B cell (primary cell): ENCODE measurements around the gene FAM114A1. TPM values are rescaled to one million over a fixed set of nuclear protein-coding genes. Genes with fewer than 3 reads are reported as not detected.
"Not testable (repeated sequence)": the region's sequence is repeated elsewhere in the genome, so short reads cannot be mapped to it uniquely, and the experiment has no call there.

Source experiments
- ATAC-seq: fragments of 200-7000 bp; cut with Tn5 transposase; one replicate; pipeline ENCODE4 v1.10.0; 2021; ENCODE audit warnings: low read depth, mild to moderate bottlenecking, moderate number of reproducible peaks, moderate library complexity
- CTCF ChIA-PET: fragments of 350-600 bp; sonication (Branson Sonifier 250); formaldehyde crosslinking; loops from one replicate; lab custom pipeline; 2021; ENCODE audit warnings: antibody characterized with exemption, inconsistent platforms; lab: Charles Lee
- POLR2A ChIA-PET: fragments of 350-600 bp; sonication (Branson Sonifier 250); formaldehyde crosslinking; loops from one replicate; lab custom pipeline; 2021; ENCODE audit warnings: antibody characterized with exemption; lab: Charles Lee
- DNase-seq: peaks from one replicate; pipeline ENCODE4 v3.0.0; 2013
- H2AFZ ChIP-seq: 2 replicates; pipeline ENCODE4 v1.6.1; 2012; ENCODE audit warnings: mild to moderate bottlenecking, low read depth, low read length; ENCODE audit not compliant: insufficient read depth, poor library complexity, severe bottlenecking
- H3K27ac ChIP-seq, 2 donors: 1 replicate in 1 of 2; 2 replicates in 1 of 2; pipeline ENCODE4 v1.5.1; 2012 to 2013; ENCODE audit warnings: low read length in 2 of 2, mild to moderate bottlenecking in 2 of 2, moderate library complexity in 1 of 2
- H3K27me3 ChIP-seq, 4 experiments: fragments of 200-600 bp in 1 of 4; sonication (generic) in 1 of 4; replicated peaks in 1 of 4; 1 replicate in 2 of 4; 2 replicates in 2 of 4; pipeline versions ENCODE4 v1.6.1 to v1.7.0; 2013 to 2016; ENCODE audit warnings: low read length in 3 of 4, mild to moderate bottlenecking in 2 of 4, mixed read lengths in 1 of 4, moderate library complexity in 1 of 4; ENCODE audit not compliant: insufficient read depth in 4 of 4, control insufficient read depth in 3 of 4; ENCODE audit errors: control extremely low read depth in 1 of 4
- H3K36me3 ChIP-seq, 2 experiments: replicated peaks in 1 of 2; 1 replicate in 1 of 2; 2 replicates in 1 of 2; pipeline versions ENCODE4 v1.6.1 to v1.7.1; 2013; ENCODE audit warnings: low read length in 1 of 2; ENCODE audit not compliant: insufficient read depth in 2 of 2, control insufficient read depth in 1 of 2; ENCODE audit errors: control extremely low read depth in 1 of 2, extremely low read depth in 1 of 2
- H3K4me1 ChIP-seq, 2 donors: fragments of 200-600 bp in 1 of 2; sonication (generic) in 1 of 2; 1 replicate in 1 of 2; 2 replicates in 1 of 2; pipeline versions ENCODE4 v1.5.1 to v1.6.1; 2013 to 2017; ENCODE audit warnings: low read length in 2 of 2; ENCODE audit not compliant: control insufficient read depth in 2 of 2, insufficient read depth in 2 of 2
- H3K4me2 ChIP-seq: replicated peaks from 2 replicates; pipeline ENCODE3; 2012; ENCODE audit warnings: mild to moderate bottlenecking, low read depth, low read length; ENCODE audit not compliant: poor library complexity, severe bottlenecking
- H3K4me3 ChIP-seq, 5 experiments: fragments of 200-600 bp in 1 of 5; sonication (generic) in 1 of 5; 1 replicate in 3 of 5; 2 replicates in 2 of 5; pipeline versions ENCODE4 v1.5.1 to v1.7.0; 2011 to 2016; ENCODE audit warnings: low read length in 4 of 5, mild to moderate bottlenecking in 4 of 5, low read depth in 2 of 5, control low read depth in 1 of 5, moderate library complexity in 1 of 5; ENCODE audit not compliant: insufficient read depth in 1 of 5; ENCODE audit errors: control extremely low read depth in 1 of 5, extremely low read depth in 1 of 5
- H3K79me2 ChIP-seq: fragments of 200-600 bp; sonication (generic); one replicate; pipeline ENCODE4 v1.6.0; 2016; ENCODE audit warnings: low read length; ENCODE audit not compliant: control insufficient read depth, insufficient read depth
- H3K9ac ChIP-seq: fragments of 200-600 bp; sonication (generic); 2 replicates; pipeline ENCODE4 v1.6.1; 2017; ENCODE audit warnings: mild to moderate bottlenecking, low read length, moderate library complexity
- H3K9me3 ChIP-seq, 3 donors: one replicate each; pipeline versions ENCODE4 v1.6.1 to v1.7.1; 2013; ENCODE audit warnings: low read length in 2 of 3; ENCODE audit not compliant: control insufficient read depth in 2 of 3, insufficient read depth in 1 of 3; ENCODE audit errors: control extremely low read depth in 1 of 3
- H4K20me1 ChIP-seq: 2 replicates; pipeline ENCODE4 v1.6.0; 2012; ENCODE audit warnings: mild to moderate bottlenecking, low read length; ENCODE audit not compliant: insufficient read depth, control insufficient read depth, poor library complexity, severe bottlenecking
- H3K27ac Mint-ChIP-seq: one replicate; pipeline ENCODE4 v1.8.0; 2021; ENCODE audit warnings: mixed read lengths
- H3K27me3 Mint-ChIP-seq: one replicate; pipeline ENCODE4 v1.8.0; 2021; ENCODE audit warnings: mixed read lengths
- H3K4me1 Mint-ChIP-seq: one replicate; pipeline ENCODE4 v1.8.0; 2021; ENCODE audit warnings: mixed read lengths
- H3K4me3 Mint-ChIP-seq: one replicate; pipeline ENCODE4 v1.8.0; 2021; ENCODE audit warnings: mixed read lengths
- H3K9me3 Mint-ChIP-seq: one replicate; pipeline ENCODE4 v1.8.0; 2022; ENCODE audit warnings: mixed read lengths; ENCODE audit not compliant: insufficient read depth
- CTCF ChIP-seq: fragments of 200-600 bp; IDR thresholded peaks from one replicate; pipeline ENCODE4 v1.8.0; 2022; ENCODE audit warnings: antibody characterized with exemption, mild to moderate bottlenecking
- EZH2 ChIP-seq: IDR thresholded peaks from 2 replicates; pipeline ENCODE4 v1.6.1; 2012; ENCODE audit warnings: borderline replicate concordance, low read depth, mild to moderate bottlenecking, moderate library complexity, low read length; ENCODE audit not compliant: insufficient read depth, poor library complexity, severe bottlenecking
- WGBS: methylation state at CpG from one replicate; pipeline ENCODE4 v1.1.5; 2013; ENCODE audit warnings: missing lambda C conversion rate; ENCODE audit not compliant: insufficient coverage; 5-methylcytosine and 5-hydroxymethylcytosine counted together
- intact Hi-C: fragments of 100-400 bp; cut with micrococcal nuclease; formaldehyde crosslinking; loops from one replicate; pipeline ENCODE4 v1.10.0; 2022
- polyA plus RNA-seq: library from polyadenylated mRNA; depleted of rRNA; stranded (reverse); fragments of >200 nt; gene quantifications from 2 replicates; pipeline ENCODE4 v1.2.3, GENCODE V29; 2012
- total RNA-seq, 2 donors: library from RNA; stranded (reverse); fragments of 120-200 nt in 1 of 2; gene quantifications; 1 replicate in 1 of 2; 2 replicates in 1 of 2; pipeline versions ENCODE4 v1.2.3 to v1.2.4, GENCODE V29; 2013 to 2022

Gene FAM114A1
- total and polyA plus RNA-seq, 2 donors (not counting 1 experiment from before 2014, with no cell fraction given), result 0.30 to 2.9 TPM

GRCh38 chr4:38988353-38988752, 120.7 kb downstream of the FAM114A1 start:
- ChIA-PET CTCF (interaction anchor here (0.8 kb wide), 1 partner anchor 56 kb away, joined by 3 read pairs; no protein-coding TSS in a partner anchor), POLR2A (interaction anchor here (0.6 kb wide), 1 partner anchor 10 kb away, joined by 4 read pairs; no protein-coding TSS in a partner anchor)
- H2AFZ ChIP-seq, H3K27me3 ChIP-seq, H3K4me2 ChIP-seq, H3K4me3 ChIP-seq, DNase-seq, intact Hi-C loops, H3K9me3 Mint-ChIP-seq, H4K20me1 ChIP-seq, H3K4me3 Mint-ChIP-seq, H3K27me3 Mint-ChIP-seq, H3K9me3 ChIP-seq, ATAC-seq, H3K9ac ChIP-seq: not testable (repeated sequence)
- WGBS, result 90% methylated on average over 2 of the region's 9 CpGs
- peak overlapping the region; percentile 85 for H3K27ac Mint-ChIP-seq
- peaks cover 56% of the 10 kb centered on the region for H3K4me1 Mint-ChIP-seq
- Histone ChIP-seq H3K27ac (peak overlapping the region in 1 of 2 donors; percentile 68), H3K4me1 (peaks cover 35 to 37% of the 10 kb centered on the region in 2 donors), H3K36me3 (peaks cover 9 to 46% of the 10 kb centered on the region in 2 experiments), H3K79me2 (peaks cover 16% of the 10 kb centered on the region)

GRCh38 chr4:38989487-38989886, 121.9 kb downstream of the FAM114A1 start:
- WGBS, result 100% methylated on average over 3 of the region's 6 CpGs
- TF ChIP-seq EZH2 (no peak), CTCF (no peak)
- no peak for DNase-seq
- Mint-ChIP-seq H3K4me1 (peaks cover 50% of the 10 kb centered on the region), H3K27me3 (no peaks in the 10 kb centered on the region), H3K9me3 (no peaks in the 10 kb centered on the region), H3K4me3 (no peak overlapping the region), H3K27ac (peak overlapping the region; percentile 85)
- H3K79me2 ChIP-seq, result peaks cover 15% of the 10 kb centered on the region
- no peak overlapping the region for H3K4me3 ChIP-seq
- H3K9me3 ChIP-seq, result no peaks in the 10 kb centered on the region
- H3K4me1 ChIP-seq, result peaks cover 31 to 33% of the 10 kb centered on the region in 2 donors
- peaks cover 9 to 48% of the 10 kb centered on the region in 2 experiments for H3K36me3 ChIP-seq
- H3K4me2 ChIP-seq, result no peak overlapping the region
- H2AFZ ChIP-seq, result no peak overlapping the region
- POLR2A ChIA-PET, result no interaction called here
- peak overlapping the region in 1 of 2 donors; percentile 68 for H3K27ac ChIP-seq
- intact Hi-C loops, result no loop called here
- H3K27me3 ChIP-seq, result no peaks in the 10 kb centered on the region
- CTCF ChIA-PET, result no interaction called here
- no peak overlapping the region for H3K9ac ChIP-seq
- H4K20me1 ChIP-seq, result no peaks in the 10 kb centered on the region
- ATAC-seq, result no peak
